ENCODE data around the gene IQCK.
"Not testable (repeated sequence)": the region's sequence is repeated elsewhere in the genome, so short reads cannot be mapped to it uniquely, and the experiment has no call there.

The IQCK gene, protein sequence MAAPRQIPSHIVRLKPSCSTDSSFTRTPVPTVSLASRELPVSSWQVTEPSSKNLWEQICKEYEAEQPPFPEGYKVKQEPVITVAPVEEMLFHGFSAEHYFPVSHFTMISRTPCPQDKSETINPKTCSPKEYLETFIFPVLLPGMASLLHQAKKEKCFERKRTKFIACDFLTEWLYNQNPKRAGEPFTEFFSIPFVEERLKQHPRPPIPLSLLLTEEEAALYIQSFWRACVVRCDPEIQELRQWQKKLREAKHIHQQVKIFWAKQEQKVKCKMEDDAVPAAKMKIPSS

DNA sequence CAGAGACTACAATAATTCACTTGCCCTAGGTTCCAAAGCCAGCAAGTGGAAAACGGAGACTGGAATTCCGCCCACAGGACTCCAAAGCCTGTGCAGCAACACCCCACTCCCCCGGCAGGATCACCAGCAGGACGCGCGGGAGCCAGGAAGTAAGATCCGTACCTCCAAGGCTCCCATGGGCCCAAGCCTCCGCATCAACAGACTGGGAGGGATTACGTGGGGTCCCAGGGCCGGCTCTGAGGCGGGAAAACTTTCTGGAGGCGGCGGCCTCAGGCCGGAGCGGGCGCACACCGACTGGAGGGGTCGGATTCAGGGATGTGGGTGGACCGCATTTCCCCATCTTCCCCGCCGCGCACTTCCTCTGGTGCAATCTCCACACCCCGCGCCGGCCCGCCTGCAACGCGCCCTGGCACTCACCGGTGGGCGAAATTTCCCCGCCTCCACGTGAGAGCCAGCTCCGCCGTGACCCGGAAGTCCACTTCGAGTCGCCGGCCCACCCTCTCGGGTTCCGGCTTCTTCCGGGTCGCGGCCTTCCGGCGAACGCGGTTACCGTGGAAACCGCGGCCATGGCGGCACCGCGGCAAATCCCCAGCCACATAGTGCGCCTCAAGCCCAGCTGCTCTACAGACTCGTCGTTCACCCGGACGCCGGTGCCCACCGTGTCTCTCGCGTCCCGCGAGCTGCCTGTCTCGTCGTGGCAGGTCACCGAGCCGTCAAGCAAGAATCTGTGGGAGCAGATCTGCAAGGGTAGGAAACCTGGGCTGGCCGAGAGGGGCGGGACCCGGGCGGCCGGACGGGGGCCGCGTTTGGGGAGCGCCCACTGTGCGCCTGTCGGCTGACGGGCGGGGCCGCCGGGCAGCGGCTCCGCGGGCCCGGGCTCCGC lies at the start of gene IQCK, which contains the start of gene KNOP1:
TSS of gene IQCK (plus strand) at position 531 of the 883 bp plus-strand sequence. CDS start at position 567, 36 bp downstream.
TSS of gene KNOP1 (minus strand) at position 487 of the 883 bp plus-strand sequence. CDS start 3,192 bp downstream, outside the sequence.
- peak; percentile 82 to 88 for DNase-seq

DNA sequence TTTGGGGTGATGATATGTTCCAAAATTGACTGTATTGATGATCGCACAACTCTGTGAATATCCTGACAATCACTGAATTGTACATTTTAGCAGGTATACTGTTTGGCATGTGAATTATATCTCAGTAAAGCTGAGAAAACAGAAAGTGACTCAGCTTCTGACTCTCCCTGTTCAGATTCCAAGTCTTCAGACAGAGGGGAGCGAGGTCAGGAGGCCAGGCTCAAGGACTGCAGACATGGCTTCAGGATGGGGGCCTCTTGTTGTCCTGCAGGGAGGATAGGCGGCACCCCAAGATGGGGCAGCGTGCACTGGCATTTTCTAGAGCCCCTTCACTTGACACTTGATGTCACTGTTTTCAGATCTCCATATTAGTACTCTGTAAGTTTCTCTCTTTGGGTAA lies 45.7 kb upstream of the IQCK start:
- no peak for DNase-seq

GRCh38 chr16:19674485-19674884 lies 43.6 kb upstream of the IQCK start:
- no peak for DNase-seq

DNA sequence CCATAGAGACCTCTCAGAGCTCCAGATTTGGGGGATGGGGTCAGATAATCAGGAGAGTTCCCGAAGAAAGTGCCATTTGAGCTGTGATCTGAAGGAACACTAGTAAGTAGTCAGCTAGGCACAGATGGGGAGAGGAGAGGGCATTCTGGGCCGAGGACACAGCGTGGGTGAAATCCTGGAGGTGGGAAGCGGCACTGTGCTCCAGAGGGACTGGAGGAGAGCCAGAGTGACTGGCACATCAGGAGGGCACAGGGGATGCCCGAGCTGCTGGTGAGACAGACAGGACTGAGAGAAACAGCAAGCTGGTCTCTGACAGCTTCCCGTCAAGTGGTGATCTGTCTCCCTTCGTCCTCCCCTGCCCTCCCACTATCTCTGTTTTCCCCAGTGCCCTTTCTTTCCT lies 40.7 kb upstream of the IQCK start:
- no peak for DNase-seq

- DNase-seq: no peak
These were observed 39.3 kb upstream of the IQCK start for GRCh38 chr16:19678804-19679203.

DNA sequence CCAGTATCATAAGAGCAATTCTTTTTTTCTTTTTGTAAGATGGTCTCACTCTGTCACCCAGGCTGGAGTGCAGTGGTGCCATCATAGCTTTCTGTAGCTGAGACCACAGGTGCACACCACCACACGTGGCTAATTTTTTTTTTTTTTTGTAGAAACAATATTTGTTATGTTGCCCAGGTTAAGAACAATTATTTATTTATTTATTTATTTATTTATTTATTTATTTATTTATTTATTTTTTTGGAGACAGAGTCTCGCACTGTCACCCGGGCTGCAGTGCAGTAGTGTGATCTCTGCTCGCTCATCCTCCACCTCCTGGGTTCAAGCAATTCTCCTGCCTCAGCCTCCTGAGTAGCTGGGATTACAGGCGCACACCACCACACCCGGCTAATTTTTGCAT lies 38.8 kb upstream of the IQCK start:
- not testable (repeated sequence) for DNase-seq

- no peak for DNase-seq
These were observed 37.2 kb upstream of the IQCK start for GRCh38 chr16:19680881-19681340.

DNA sequence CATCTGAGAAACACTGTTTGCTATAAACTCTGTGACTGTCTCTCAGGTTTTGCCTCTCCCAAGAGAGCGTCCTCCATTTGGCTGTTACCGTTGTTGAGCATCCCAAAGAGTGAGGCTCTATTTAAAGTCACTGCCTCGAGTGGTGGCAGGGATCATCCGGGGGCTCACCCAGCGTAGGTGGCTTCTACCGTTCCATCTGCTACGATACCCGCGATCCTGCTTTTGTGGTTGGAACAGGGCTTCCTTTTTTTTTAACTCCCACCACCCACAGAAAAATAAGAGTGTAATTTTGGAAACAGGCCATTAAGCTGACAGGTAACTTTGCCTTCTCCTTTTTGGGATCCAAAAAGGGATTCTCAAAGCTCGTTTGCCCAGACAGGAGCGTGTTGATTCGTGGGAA lies 36.4 kb upstream of the IQCK start:
- no peak for DNase-seq

DNA sequence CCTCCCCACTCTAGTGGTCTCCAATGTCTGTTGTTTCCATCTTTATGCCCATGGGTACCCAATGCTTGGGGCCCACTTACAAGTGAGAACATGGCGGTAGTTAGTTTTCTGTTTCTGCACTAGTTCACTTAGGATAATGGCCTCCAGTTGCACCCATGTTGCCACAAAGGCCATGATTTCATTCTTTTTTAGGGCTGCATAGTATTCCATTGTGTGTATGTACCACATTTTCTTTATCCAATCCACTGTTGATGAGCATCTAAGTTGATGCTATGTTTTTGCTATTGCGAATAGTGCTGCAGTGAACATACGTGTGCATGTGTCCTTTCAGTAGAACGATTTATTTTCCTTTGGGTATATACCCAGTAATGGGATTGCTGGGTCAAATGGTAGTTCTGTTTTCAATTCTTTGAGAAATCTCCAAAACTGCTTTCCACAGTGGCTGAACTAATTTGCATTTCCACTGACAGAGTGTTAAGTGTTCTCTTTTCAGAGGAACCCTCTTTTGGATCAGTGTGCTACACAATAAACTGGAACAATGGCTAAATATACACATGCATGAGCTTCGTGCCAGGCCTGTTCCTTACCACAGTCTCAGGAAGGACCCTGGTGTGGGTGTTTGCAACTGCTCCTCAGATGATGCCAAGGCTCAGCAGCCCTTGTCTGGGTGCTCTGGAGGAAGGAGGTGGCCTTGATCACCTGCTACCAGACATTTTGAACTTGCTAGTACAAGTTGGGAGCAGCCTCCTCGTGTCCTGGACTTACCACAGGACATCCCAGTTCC lies 34.4 kb upstream of the IQCK start:
- DNase-seq: no peak

DNA sequence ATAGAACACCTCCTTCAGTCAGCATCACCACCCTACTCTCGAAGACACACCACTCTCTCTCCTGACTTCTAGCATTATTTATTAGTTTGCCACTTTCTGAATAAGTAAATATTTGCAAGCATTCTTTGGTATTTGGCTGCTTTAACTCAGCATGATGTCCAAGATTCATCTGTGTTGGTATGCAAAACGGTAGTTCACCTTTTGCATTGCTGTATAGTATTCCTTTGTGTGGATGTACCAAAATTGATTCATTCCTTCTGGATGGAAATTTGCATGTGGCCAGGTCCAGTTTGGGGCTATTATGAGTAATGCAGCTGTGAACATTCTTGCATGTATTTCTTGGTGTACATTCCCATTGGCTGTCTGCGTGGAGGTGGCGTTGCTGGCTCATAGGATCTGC lies 32.9 kb upstream of the IQCK start:
- no peak for DNase-seq

- DNase-seq: no peak
These were observed 30.8 kb upstream of the IQCK start for GRCh38 chr16:19687279-19687678.

DNA sequence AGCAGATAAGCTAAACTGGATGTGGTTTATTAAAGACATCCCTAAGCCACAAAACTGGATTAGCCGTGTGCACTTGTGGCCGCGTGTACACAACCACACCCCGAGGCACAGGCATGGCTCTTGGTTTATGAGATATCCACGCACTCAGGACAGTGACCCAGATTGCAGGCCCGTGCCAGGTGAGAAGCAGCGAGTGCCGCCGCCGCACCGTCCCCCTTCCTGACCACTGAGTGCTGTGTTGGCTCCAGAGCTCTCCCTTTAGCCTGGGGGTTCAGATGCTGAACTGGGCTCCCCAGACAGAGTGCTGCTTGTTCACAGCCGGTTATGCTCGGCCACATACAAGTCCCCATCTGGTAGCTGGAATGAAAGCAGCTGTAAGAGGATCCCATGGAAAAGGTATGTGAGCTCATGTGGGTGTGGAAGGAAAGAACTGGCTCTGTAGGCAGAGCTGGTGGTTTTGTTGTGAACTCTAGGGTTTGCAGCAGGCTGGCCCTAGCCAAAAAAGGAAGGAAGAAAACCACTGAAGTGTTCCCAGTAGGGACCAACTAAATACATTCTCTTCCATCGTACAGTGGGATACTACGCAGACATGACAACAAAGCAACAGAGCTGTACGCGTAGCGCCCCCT lies 29.6 kb upstream of the IQCK start:
- DNase-seq: no peak

DNA sequence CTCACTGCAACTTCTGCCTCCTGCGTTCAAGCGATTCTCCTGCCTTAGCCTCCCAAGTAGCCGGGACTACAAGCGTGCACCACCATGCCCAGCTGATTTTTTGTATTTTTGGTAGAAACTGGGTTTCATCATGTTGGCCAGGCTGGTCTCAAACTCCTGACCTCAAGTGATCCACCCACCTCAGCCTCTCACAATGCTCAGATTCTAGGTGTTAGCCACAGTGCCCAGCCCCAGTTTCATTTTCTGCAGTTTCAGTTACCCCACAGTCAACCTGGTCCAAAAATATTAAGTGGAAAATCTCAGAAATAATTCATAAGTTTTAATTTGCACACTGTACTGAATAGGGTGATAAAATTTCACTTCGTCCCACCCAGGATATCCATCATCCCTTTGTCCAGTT lies 28.7 kb upstream of the IQCK start:
- no peak for DNase-seq

DNA sequence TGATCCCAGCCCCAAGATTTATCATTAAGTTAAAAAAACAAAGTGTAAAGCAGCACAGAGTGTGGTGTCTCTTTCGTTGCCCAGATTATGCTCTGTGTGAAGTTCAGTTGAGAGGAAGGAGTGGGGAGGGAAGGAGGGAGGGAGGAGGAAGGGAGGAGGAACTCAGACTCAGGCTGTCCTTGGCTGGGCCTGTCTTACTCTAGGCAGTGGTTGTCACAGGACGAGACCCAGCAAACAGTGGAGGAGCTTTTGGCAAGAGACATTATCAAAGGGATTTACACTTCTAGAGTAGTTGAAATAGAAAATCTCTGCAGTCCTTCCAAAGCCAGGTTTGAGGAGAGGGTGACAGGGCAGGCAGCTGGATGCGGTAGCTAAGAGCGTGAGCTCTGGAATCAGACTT lies 27.9 kb upstream of the IQCK start:
- no peak for DNase-seq

DNA sequence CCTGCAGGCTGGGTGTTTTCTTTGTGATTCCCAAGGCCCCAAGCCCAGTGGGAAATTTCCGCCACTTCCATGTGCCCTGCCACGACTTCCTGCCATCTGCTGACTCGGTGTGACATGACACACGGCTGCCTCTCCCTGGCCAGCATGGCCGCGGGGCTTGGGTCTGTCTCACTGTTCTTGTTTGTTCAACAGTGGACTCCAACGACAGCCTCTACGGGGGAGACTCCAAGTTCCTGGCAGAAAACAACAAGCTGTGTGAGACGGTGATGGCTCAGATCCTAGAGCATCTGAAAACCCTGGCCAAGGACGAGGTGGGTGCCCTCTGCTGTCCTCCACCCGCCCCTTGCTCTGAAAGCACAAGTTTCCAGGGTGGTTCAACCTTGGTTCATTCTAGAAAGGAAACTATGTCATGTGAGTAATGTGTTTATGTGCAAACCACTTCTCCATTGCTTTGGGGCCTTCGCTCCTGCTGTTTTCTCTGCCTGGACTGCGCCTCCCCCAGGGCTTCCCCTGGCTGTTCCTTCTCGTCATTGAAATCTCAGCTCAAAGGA lies 26.8 kb upstream of the IQCK start:
- no peak for DNase-seq

DNA sequence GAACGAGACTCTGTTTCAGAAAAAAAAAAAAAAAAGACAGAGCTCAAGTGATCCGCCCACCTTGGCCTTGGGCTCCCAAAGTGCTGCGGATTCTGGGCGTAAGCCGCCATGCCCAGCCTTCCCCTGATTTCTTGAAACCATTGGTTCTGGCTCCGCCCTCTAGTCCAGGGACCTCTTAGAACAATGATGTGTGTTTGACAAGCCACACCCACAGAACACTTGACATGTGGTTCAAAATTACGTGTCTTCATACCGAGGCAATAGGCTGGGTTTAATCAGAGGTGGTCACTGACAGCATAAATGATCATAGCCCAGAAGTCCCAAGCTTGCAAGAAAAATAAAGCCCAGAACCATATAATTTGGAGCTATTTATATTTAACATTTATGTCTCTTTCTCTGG lies 23.1 kb upstream of the IQCK start:
- no peak for DNase-seq

DNA sequence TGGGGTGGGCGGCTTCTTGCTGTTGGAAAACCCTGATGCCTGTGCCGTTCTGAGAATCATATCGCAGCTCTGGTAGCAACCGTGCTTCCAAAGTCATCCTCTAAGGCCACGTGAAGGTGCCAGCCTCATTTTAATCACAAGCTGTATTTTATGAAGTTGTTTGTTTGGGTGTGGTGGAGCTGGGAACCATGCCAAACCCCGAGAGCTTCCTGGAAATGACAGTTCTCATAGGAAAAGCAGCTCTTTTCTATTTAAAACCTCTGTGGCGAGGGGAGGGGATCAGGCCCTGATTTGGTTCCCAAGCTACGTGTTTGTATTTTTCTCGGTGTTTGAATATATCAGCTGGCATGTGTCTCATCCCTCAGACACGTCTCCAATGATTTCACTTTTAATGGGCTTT lies 21.7 kb upstream of the IQCK start:
- DNase-seq: peak; percentile 66 to 71

- DNase-seq: no peak
These were observed 21.1 kb upstream of the IQCK start for GRCh38 chr16:19696961-19697360.

DNA sequence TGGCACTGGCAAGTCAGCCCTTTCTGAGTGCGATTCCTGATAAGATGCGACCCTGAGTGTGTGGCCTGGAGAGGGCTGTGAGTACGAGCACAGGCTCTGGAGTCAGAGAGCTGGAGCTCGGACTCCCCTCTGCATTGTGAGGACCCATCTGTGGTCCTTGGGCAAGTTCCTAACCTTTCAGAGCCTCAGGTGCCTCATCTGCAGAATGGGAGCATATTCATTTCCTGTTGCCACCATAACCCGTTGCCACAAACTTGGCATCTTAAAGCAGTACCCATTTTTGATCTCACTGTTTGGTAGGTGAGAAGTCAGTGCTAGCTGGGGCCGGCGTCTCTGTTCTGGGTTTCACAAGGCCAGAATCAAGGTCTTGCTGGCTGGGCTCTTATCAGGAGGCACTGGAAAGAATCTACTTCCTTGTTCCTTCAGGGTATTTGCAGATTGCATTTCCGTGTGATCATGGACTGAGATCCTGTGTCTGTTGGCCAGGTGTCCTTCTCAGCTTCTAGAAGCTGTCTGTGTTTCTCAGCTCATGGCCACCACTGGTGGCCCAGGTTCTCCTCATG lies 20.2 kb upstream of the IQCK start:
- DNase-seq: no peak

GRCh38 chr16:19698480-19699465 lies 19.3 kb upstream of the IQCK start:
- DNase-seq: no peak

DNA sequence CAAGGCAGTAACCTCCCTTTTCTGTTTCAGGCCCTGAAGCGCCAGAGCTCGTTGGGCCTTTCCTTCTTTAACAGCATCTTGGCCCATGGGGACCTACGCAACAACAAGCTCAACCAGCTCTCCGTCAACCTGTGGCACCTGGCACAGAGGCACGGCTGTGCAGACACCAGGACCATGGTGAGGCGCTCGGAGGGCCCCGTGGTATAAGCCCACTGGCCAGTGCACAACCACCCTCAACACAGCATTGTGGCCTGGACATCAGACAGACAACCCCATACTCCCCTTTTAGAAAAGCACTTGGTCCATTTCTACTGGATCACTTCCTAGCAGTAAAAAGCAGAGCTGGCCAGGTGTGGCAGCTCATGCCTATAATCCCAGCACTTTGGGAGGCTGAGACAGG lies 18.6 kb upstream of the IQCK start:
- DNase-seq: no peak
